Mucosa of descending colon (tissue), 3 donors: ENCODE results near the gene ZNF469. TPM values are rescaled to one million over a fixed set of nuclear protein-coding genes. Genes with fewer than 3 reads are reported as not detected.
A peak's percentile ranks its signal among the peaks of the same experiment; 100 is the strongest.

Experiments
- ATAC-seq: fragments of 200-7000 bp; cut with Tn5 transposase; one replicate; pipeline ENCODE4 v1.9.1; 2020; ENCODE audit warnings: mild to moderate bottlenecking, moderate library complexity
- DNase-seq, 3 donors: peaks; one replicate each; pipeline ENCODE4 v3.0.0-alpha.2; 2020
- H3K36me3 ChIP-seq: fragments of 200-600 bp; one replicate; pipeline ENCODE4 v1.8.0; 2021; ENCODE audit warnings: low read depth, mild to moderate bottlenecking
- H3K4me1 ChIP-seq: fragments of 200-600 bp; one replicate; pipeline ENCODE4 v1.8.0; 2021; ENCODE audit warnings: low read depth, mild to moderate bottlenecking
- H3K4me3 ChIP-seq: fragments of 200-600 bp; one replicate; pipeline ENCODE4 v1.8.0; 2021; ENCODE audit warnings: mild to moderate bottlenecking
- H3K9me3 ChIP-seq: fragments of 200-600 bp; one replicate; pipeline ENCODE4 v1.8.0; 2021; ENCODE audit warnings: mild to moderate bottlenecking
- CTCF ChIP-seq: fragments of 200-600 bp; IDR thresholded peaks from one replicate; pipeline ENCODE4 v1.8.0; 2022; ENCODE audit warnings: antibody characterized with exemption, mild to moderate bottlenecking
- intact Hi-C, 2 donors: fragments of 100-400 bp; cut with DNase I in 1 of 2; cut with micrococcal nuclease in 1 of 2; formaldehyde crosslinking; loops; one replicate each; pipeline versions ENCODE4 v1.11.0 to v1.11.1; 2022; cut with DNase I, micrococcal nuclease
- total RNA-seq, 3 donors: library from RNA; stranded (reverse); fragmentation: NEBNext Ultra II Directional in 2 of 3; extraction: Animal tissue kit (Norgen Biotek cat#: 25700) in 2 of 3; gene quantifications; one replicate each; pipeline versions ENCODE4 v1.2.1 to v1.2.4, GENCODE V29; 2021 to 2023
- donor health status: DM: no; HTN: no; CAD: no; lungs with moderate emphysema.
- donor health status: DM: no; HTN: no; CAD: no.
- donor health status: DM: no; HTN: yes; CAD: no.

The ZNF469 gene
- total RNA-seq, 3 donors from 2014 or later, result 0.35 to 1.4 (median 0.51) TPM

GRCh38 chr16:88345721-88346560 is 36.8 kb upstream of the ZNF469 start:
- no peak for TF ChIP-seq CTCF
- Histone ChIP-seq H3K4me1 (no peaks in the 10 kb centered on the region), H3K9me3 (no peaks in the 10 kb centered on the region), H3K36me3 (no peaks in the 10 kb centered on the region), H3K4me3 (no peak overlapping the region)
- ATAC-seq (no peak), DNase-seq (peak in 2 of 3 donors; percentile 2 to 23)
- intact Hi-C loops, result no loop called here

- H3K4me1 ChIP-seq, result no peaks in the 10 kb centered on the region
- H3K4me3 ChIP-seq, result no peak overlapping the region
- ATAC-seq (no peak), DNase-seq (peak in 2 of 3 donors; percentile 12 to 27)
- H3K36me3 ChIP-seq, result no peaks in the 10 kb centered on the region
- TF ChIP-seq CTCF, result no peak
- intact Hi-C loops, result no loop called here
- H3K9me3 ChIP-seq, result no peaks in the 10 kb centered on the region
Measured at GRCh38 chr16:88346680-88347505, 35.9 kb upstream of the ZNF469 start.

GRCh38 chr16:88347656-88348376 is 34.9 kb upstream of the ZNF469 start:
- DNase-seq (peak in 2 of 3 donors; percentile 13 to 44), ATAC-seq (no peak)
- H3K9me3 ChIP-seq, result no peaks in the 10 kb centered on the region
- no peak for TF ChIP-seq CTCF
- H3K4me3 ChIP-seq, result no peak overlapping the region
- H3K36me3 ChIP-seq, result no peaks in the 10 kb centered on the region
- intact Hi-C loops, result no loop called here
- H3K4me1 ChIP-seq, result no peaks in the 10 kb centered on the region

- Histone ChIP-seq H3K9me3 (no peaks in the 10 kb centered on the region), H3K4me3 (no peak overlapping the region), H3K4me1 (no peaks in the 10 kb centered on the region), H3K36me3 (no peaks in the 10 kb centered on the region)
- intact Hi-C loops, result no loop called here
- TF ChIP-seq CTCF, result no peak
- DNase-seq (peak in 2 of 3 donors; percentile 17 to 20), ATAC-seq (no peak)
Measured at GRCh38 chr16:88348377-88349152, 34.2 kb upstream of the ZNF469 start.
